Smooth muscle cell (in vitro differentiated cells): ENCODE measurements around the gene ADORA2B. TPM values are rescaled to one million over a fixed set of nuclear protein-coding genes. Genes with fewer than 3 reads are reported as not detected.

Experiments
- DNase-seq: peaks from one replicate; lab custom pipeline; 2025; ENCODE audit not compliant: unreplicated experiment; lab: John Stamatoyannopoulos, UW
- H2AFZ ChIP-seq: fragments of 200-600 bp; sonication (generic); 2 replicates; pipeline ENCODE4 v1.6.0; 2016; ENCODE audit warnings: antibody characterized with exemption, low read depth, mild to moderate bottlenecking
- H3F3A ChIP-seq: fragments of 200-600 bp; sonication (generic); 2 replicates; pipeline ENCODE4 v1.6.0; 2017; ENCODE audit warnings: antibody characterized with exemption, low read depth
- H3K27ac ChIP-seq: fragments of 200-600 bp; sonication (generic); 2 replicates; pipeline ENCODE4 v1.5.1; 2016; ENCODE audit warnings: low read depth, mild to moderate bottlenecking
- H3K27me3 ChIP-seq: fragments of 200-600 bp; sonication (generic); 2 replicates; pipeline ENCODE4 v1.6.1; 2016; ENCODE audit warnings: low read depth, mild to moderate bottlenecking
- H3K36me3 ChIP-seq: fragments of 200-600 bp; sonication (generic); 2 replicates; pipeline ENCODE4 v1.5.1; 2016; ENCODE audit warnings: low read depth
- H3K4me1 ChIP-seq: fragments of 200-600 bp; sonication (generic); 2 replicates; pipeline ENCODE4 v1.5.1; 2016; ENCODE audit warnings: low read depth
- H3K4me2 ChIP-seq: fragments of 200-600 bp; sonication (generic); 2 replicates; pipeline ENCODE4 v1.6.0; 2016; ENCODE audit warnings: mild to moderate bottlenecking
- H3K4me3 ChIP-seq: fragments of 200-600 bp; sonication (generic); 2 replicates; pipeline ENCODE4 v1.5.1; 2016; ENCODE audit warnings: mild to moderate bottlenecking
- H3K79me2 ChIP-seq: fragments of 200-600 bp; sonication (generic); 2 replicates; pipeline ENCODE4 v1.6.0; 2016; ENCODE audit warnings: low read depth, mild to moderate bottlenecking
- H3K9ac ChIP-seq: fragments of 200-600 bp; sonication (generic); 2 replicates; pipeline ENCODE4 v1.6.0; 2016; ENCODE audit warnings: low read depth
- H3K9me3 ChIP-seq: fragments of 200-600 bp; sonication (generic); replicated peaks from 2 replicates; pipeline ENCODE4 v1.5.1; 2016; ENCODE audit warnings: low read depth
- H4K20me1 ChIP-seq: fragments of 200-600 bp; sonication (generic); 2 replicates; pipeline ENCODE4 v1.6.0; 2016; ENCODE audit warnings: low read depth
- WGBS: methylation state at CpG from one replicate; pipeline ENCODE4 v1.1.7; 2016; ENCODE audit warnings: low lambda C conversion rate; 5-methylcytosine and 5-hydroxymethylcytosine counted together
- polyA plus RNA-seq: library from polyadenylated mRNA; unstranded; fragments of >200 nt; fragmentation: Nextera tagmentation; extraction: Ambion mirVana; gene quantifications from 2 replicates; pipeline ENCODE4 v1.2.1, GENCODE V29; 2016
- total RNA-seq: library from RNA; depleted of rRNA; stranded (reverse); fragments of >200 nt; gene quantifications from 2 replicates; pipeline ENCODE4 v1.2.3, GENCODE V29; 2014
- TF ChIP-seq, protein P1 (sequence below): fragments of 200-600 bp; sonication (generic); IDR thresholded peaks from 2 replicates; pipeline ENCODE4 v1.5.1; 2017; ENCODE audit warnings: borderline replicate concordance, mild to moderate bottlenecking, antibody characterized with exemption; ENCODE audit not compliant: insufficient read depth, poor library complexity, severe bottlenecking

ADORA2B gene
- total and polyA plus RNA-seq, 2 experiments from 2014 or later = 14.2 to 17.0 TPM

DNA sequence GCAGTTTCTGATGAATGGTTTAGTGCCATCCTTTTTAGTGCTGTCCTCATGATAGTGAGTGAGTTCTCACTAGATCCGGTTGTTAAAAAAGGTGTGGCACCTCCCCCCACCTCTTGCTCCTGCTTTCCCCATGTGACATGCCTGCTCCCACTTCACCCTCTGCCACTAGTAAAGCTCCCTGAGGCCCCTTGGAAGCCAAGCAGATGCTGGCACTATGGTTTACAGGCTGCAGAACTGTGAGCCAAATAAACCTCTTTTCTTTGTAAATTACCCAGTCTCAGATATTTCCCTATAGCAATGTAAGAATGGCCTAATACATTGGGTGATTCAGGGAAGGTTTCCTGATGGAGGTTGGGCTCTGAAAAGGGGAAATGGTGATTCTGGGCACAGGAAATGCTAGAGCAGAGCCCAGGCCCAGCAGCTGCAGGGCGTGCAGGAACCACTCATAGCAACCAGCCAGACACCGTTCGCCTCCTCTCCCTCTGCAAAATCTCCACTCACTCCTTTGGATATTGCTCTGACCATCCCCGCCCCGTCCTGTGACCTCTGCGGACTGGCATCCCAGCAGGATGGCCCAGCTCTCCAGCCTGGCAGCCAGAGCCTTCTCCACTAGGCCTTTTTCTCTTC lies 2.6 kb upstream of the ADORA2B start:
- no peak overlapping the region for H3K27ac ChIP-seq
- no peak overlapping the region for H3K4me2 ChIP-seq
- peaks cover 4% of the 10 kb centered on the region for H4K20me1 ChIP-seq
- H2AFZ ChIP-seq = no peak overlapping the region
- peaks cover 6% of the 10 kb centered on the region for H3F3A ChIP-seq
- no peak overlapping the region for H3K9ac ChIP-seq
- H3K9me3 ChIP-seq = no peaks in the 10 kb centered on the region
- H3K27me3 ChIP-seq = no peaks in the 10 kb centered on the region
- no peaks in the 10 kb centered on the region for H3K79me2 ChIP-seq
- TF ChIP-seq, protein P1, sequence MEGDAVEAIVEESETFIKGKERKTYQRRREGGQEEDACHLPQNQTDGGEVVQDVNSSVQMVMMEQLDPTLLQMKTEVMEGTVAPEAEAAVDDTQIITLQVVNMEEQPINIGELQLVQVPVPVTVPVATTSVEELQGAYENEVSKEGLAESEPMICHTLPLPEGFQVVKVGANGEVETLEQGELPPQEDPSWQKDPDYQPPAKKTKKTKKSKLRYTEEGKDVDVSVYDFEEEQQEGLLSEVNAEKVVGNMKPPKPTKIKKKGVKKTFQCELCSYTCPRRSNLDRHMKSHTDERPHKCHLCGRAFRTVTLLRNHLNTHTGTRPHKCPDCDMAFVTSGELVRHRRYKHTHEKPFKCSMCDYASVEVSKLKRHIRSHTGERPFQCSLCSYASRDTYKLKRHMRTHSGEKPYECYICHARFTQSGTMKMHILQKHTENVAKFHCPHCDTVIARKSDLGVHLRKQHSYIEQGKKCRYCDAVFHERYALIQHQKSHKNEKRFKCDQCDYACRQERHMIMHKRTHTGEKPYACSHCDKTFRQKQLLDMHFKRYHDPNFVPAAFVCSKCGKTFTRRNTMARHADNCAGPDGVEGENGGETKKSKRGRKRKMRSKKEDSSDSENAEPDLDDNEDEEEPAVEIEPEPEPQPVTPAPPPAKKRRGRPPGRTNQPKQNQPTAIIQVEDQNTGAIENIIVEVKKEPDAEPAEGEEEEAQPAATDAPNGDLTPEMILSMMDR = no peak
- peaks cover 5% of the 10 kb centered on the region for H3K4me1 ChIP-seq
- H3K4me3 ChIP-seq = no peak overlapping the region
- no peaks in the 10 kb centered on the region for H3K36me3 ChIP-seq
- no peak for DNase-seq
- WGBS = 91% methylated on average over 7 of the region's 7 CpGs

DNA sequence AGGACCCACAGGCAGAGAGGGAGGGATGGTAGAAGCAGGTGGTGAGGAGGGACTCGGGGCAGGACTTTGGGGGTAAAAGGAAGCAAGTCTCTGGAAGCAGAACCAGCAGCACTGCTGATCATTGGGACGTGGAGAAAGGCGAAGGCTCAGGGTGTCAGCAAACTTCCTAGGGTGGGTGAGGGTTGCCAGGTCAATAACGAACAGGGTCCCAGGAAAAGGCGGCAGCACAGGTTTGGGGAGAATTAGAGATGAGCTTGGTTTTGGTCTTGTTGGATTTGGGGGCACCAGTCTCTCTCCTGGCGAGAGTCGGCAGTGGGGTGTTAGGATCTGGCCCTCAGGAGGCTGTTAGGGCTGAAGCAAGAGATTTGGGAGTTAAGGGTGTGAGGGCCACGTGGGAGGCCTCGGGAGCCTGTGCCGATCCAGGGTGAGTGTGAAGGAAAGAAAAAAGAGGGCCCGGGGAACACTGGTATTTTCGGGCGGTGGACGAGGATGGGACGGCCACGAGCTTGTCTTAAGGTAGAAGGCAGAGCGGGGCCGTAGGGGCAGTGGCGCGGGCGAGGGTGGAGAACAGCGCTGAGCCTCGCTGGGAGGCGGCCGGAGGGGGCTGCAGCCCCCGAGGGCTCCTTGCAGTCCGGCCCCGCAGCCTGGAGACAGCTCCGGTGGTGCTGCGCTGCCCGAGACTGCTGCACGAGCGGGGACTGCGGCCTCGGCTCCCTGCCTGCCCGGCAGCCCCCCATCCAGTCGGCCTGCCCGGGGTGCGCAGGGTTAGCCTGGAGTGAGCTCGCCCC lies 765 bp upstream of the ADORA2B start:
- peak overlapping the region; percentile 95 for H2AFZ ChIP-seq
- H3K9me3 ChIP-seq = no peaks in the 10 kb centered on the region
- WGBS = 28% methylated on average over 37 of the region's 40 CpGs
- H3K4me2 ChIP-seq = peak overlapping the region; percentile 99
- no peak overlapping the region for H3K9ac ChIP-seq
- no peaks in the 10 kb centered on the region for H3K27me3 ChIP-seq
- no peaks in the 10 kb centered on the region for H3K36me3 ChIP-seq
- no peak for DNase-seq
- TF ChIP-seq, protein P1 = no peak
- H3K27ac ChIP-seq = no peak overlapping the region
- peaks cover 5% of the 10 kb centered on the region for H3K4me1 ChIP-seq
- H3K79me2 ChIP-seq = peaks cover 16% of the 10 kb centered on the region
- H3F3A ChIP-seq = peaks cover 6% of the 10 kb centered on the region
- peaks cover 10% of the 10 kb centered on the region for H4K20me1 ChIP-seq
- peak overlapping the region; percentile 73 for H3K4me3 ChIP-seq

DNA sequence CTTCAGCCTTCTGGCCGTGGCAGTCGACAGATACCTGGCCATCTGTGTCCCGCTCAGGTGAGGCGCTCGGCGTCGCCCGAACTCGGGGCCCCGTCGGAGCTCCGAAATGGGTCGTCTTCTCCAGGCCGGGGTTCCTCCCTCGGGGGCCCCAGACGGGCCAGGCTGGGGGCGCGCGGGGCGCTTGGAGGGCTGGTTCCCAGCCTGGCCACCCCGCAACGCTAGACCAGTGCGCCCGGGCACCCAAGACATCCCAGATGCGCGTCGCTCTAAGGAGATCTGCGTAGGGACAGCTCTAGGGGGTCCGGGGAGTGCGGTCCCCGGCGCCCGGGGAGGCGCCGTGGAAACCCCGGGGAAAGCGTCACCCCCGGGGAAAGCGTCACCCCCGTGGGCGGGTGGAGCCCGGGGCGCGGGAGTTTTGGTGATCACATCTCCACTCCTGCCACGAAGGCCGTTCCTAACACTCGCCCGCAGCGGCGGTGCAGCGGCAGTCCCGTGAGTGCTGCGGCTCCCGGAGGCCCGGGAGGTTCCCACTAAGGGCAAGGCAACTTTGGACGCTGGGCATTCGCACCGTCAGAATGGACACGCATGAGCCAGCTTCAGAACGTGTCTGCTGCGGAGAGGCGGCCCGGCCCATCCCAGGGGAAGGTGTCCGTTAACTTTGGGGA lies 729 bp downstream of the ADORA2B start:
- H3K27me3 ChIP-seq = no peaks in the 10 kb centered on the region
- peaks cover 17% of the 10 kb centered on the region for H4K20me1 ChIP-seq
- peak overlapping the region; percentile 62 for H3K9ac ChIP-seq
- peak overlapping the region; percentile 95 for H2AFZ ChIP-seq
- WGBS = 4% methylated on average over 55 of the region's 64 CpGs
- H3F3A ChIP-seq = peaks cover 6% of the 10 kb centered on the region
- DNase-seq = peak; percentile 41
- no peaks in the 10 kb centered on the region for H3K36me3 ChIP-seq
- no peaks in the 10 kb centered on the region for H3K9me3 ChIP-seq
- H3K4me2 ChIP-seq = peak overlapping the region; percentile 99
- peak overlapping the region; percentile 73 for H3K4me3 ChIP-seq
- TF ChIP-seq, protein P1 = no peak
- peaks cover 5% of the 10 kb centered on the region for H3K4me1 ChIP-seq
- peak overlapping the region; percentile 24 for H3K27ac ChIP-seq
- peaks cover 17% of the 10 kb centered on the region for H3K79me2 ChIP-seq
